Astrocyte of the cerebellum (primary cell): ENCODE data around the gene UQCRFS1.
A peak's percentile ranks its signal among the peaks of the same experiment; 100 is the strongest.

ENCODE experiments used
- DNase-seq: peaks from one replicate; pipeline ENCODE4 v3.0.0-alpha.2; 2011; ENCODE audit warnings: low read depth
- H3K4me3 ChIP-seq: 2 replicates; pipeline ENCODE4 v1.5.1; 2011; ENCODE audit warnings: mild to moderate bottlenecking, low read depth, low read length, moderate library complexity
- in situ Hi-C: cut with HindIII; loops from 2 replicates; pipeline ENCODE4 v1.10.0; 2017; ENCODE audit warnings: low sequenced_read_pairs
- TF ChIP-seq, protein P1 (sequence below): IDR thresholded peaks from 2 replicates; pipeline ENCODE4 v1.5.1; 2012; ENCODE audit warnings: low read length, low read depth, moderate library complexity, mild to moderate bottlenecking; ENCODE audit errors: missing control alignments

UQCRFS1 gene

DNA sequence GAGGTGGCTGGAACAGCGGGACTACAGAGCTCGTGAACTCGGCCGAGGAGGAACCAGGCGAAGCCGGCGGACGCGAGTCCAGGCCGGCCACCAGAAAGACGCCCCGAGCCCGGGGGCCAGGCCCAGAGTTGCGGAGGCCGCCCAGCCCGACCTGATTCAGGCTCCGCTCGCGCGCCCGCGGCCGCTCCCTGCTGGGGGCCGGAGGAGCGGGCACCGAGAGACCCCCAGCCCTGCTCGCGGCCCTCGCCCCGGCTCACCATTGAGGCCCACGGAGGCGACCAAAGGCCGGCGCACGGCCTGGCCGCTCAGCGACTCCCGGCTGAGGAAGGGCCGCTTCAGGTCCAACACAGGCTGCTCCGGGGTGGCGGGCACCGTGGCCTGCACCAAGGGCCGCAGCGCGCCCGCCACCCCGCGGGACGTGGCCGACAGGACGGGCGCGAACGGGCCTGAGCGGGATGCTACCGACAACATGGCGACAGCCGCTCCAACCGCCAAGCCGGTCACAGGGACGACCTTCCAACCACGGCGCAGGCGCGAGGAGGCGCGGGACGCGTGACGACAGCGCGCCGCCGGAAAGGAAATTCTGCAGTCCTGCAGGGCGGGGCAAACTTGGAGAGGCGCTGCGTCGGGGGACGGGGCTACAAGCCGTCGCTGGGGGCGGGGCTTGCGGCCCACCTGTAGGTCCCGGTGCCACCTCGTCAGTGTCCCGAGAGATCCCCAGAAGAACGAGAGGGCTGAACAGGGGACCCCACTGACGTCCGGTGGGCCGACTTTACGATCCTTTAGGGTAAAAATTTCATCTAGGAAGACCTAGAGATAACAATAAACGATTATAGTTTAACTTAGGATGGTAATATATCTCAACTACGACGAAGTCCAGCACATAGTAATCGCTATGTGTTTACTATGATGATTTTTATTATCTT is at the start of gene UQCRFS1:
Gene UQCRFS1 (minus strand): TSS at position 504 of the 926 bp plus-strand sequence. CDS start 33 bp downstream, at position 471.
- peak; percentile 75 for DNase-seq
- TF ChIP-seq, protein P1, sequence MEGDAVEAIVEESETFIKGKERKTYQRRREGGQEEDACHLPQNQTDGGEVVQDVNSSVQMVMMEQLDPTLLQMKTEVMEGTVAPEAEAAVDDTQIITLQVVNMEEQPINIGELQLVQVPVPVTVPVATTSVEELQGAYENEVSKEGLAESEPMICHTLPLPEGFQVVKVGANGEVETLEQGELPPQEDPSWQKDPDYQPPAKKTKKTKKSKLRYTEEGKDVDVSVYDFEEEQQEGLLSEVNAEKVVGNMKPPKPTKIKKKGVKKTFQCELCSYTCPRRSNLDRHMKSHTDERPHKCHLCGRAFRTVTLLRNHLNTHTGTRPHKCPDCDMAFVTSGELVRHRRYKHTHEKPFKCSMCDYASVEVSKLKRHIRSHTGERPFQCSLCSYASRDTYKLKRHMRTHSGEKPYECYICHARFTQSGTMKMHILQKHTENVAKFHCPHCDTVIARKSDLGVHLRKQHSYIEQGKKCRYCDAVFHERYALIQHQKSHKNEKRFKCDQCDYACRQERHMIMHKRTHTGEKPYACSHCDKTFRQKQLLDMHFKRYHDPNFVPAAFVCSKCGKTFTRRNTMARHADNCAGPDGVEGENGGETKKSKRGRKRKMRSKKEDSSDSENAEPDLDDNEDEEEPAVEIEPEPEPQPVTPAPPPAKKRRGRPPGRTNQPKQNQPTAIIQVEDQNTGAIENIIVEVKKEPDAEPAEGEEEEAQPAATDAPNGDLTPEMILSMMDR = no peak
- H3K4me3 ChIP-seq = peak within 1 kb of the TSS; percentile 91
- in situ Hi-C loops = no loop called here

DNA sequence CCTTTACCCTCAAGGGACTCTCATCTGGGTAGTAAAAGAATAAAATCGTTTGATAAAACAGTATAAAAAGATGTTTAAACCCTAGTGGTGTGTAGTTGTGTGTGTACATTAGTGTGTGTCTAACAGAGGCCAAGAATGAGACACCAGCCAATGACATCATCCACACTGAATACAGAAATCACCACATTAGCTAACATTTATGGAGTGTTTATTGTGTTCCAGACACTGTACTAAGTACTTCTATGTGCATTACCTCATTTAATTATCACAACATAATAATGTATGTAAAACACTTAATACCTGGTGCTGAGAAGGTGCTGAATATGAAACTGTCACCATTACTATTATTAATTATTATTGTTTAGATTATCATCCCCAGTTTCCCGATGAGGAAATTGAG is 49.1 kb upstream of the UQCRFS1 start:
- H3K4me3 ChIP-seq = no peak overlapping the region
- in situ Hi-C loops = no loop called here
- no peak for DNase-seq
- TF ChIP-seq, protein P1 = no peak

DNA sequence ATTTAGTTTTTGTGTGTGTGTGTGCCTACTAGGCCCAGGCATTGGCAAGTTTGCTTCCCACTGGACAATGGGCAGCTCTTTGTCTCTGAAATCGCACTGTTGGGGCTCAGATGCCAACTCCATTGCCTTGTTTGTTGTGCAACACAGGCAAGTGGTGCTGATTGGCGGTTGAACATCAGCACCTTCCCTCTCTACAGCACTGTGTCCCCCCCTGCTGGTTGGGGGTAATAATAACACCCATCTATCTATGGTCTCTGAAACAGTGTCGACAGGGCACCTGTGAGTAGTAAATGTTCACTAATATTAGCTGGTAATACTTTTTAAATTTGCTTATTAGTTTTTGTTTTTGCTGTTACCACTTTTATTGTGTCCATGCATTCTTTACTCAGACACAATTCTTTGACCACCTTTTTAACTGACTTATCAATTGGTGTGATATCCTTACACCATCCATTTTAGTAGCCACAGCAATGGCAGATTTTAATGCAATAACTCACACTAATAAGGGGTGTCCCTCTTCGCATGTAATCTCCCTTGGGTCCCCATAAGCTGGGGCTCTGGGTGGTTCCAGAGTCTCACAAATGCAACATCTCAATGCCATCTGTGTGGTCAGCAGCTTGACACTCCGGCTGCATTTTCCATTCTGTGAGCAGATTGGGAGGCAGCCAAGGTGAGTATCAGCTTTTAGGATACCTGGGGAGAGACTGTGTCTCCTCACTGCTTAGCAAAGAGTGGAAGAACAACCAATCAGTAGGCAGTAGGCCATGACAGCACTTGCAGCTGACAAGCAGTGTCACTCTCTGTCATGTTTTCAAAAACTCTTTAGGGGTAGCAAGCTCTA is 47.7 kb upstream of the UQCRFS1 start:
- TF ChIP-seq, protein P1 = peak; percentile 15
- H3K4me3 ChIP-seq = no peak overlapping the region
- DNase-seq = no peak
- in situ Hi-C loops = no loop called here

DNA sequence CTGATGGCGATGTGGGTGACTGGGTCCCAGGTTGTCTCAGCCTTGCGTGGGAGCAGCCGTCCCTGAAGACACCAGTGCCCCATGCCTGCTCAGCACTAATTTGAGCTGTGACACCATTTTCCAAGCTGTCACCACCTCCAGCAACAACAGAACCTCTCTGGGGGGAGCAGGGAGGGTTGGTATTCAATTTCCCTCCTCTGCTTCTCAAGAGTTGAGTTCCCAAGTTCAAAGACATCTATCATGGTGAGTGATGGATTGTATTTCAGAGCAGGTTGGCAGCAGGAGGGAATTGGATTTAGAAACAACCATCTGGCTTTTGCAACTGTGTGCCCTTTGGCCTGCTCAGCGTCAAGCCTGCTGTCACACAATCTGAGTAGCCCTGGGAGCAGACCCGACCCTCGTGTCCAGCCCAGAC is 46.9 kb upstream of the UQCRFS1 start:
- H3K4me3 ChIP-seq = no peak overlapping the region
- DNase-seq = no peak
- TF ChIP-seq, protein P1 = no peak
- in situ Hi-C loops = no loop called here

DNA sequence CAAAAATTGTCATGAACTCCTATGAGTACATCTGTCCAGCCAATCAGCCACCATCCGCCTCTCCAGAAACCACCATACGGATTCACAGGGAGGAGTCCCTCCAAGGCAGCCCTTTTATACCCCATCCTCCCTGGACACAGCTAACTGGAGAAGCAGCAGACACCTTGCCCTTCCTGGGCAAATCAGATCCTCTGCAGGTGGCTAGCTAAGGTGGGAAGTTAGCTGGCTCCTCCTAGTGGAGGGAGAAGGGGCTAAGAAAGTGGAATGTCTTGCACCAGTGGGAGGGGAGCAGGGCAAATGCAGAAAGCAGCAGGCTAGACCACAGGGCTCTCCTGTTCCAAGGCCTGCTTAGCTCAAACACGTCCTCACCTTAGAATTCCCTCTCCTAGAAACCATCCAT is 46.2 kb upstream of the UQCRFS1 start:
- in situ Hi-C loops = no loop called here
- TF ChIP-seq, protein P1 = peak; percentile 16
- DNase-seq = no peak
- H3K4me3 ChIP-seq = no peak overlapping the region

DNA sequence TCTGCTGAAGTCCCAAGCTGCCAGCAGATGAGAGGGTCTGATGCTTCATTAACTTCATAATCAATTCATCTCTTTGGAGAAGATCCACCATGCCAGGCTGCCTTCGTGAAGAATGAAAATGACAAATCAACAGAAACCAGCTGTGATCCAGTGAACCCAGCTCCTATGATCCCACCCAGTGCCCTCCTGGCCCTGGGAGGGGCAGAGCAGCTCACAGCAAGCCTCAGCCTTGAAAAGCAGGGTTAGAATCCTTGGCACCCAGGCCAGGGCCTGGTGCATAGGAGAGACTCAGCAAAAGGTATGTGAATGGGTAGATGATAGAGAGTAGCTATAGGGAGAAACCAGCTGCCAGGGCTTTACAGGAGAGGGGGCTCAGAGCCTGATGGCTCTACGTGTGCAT is 43.6 kb upstream of the UQCRFS1 start:
- in situ Hi-C loops = no loop called here

More for the DNA sequence above, 43.6 kb upstream of the UQCRFS1 start:
- TF ChIP-seq, protein P1 = no peak
- no peak overlapping the region for H3K4me3 ChIP-seq
- DNase-seq = no peak
